ENCODE results near the gene TPD52L2.

Gene TPD52L2

DNA sequence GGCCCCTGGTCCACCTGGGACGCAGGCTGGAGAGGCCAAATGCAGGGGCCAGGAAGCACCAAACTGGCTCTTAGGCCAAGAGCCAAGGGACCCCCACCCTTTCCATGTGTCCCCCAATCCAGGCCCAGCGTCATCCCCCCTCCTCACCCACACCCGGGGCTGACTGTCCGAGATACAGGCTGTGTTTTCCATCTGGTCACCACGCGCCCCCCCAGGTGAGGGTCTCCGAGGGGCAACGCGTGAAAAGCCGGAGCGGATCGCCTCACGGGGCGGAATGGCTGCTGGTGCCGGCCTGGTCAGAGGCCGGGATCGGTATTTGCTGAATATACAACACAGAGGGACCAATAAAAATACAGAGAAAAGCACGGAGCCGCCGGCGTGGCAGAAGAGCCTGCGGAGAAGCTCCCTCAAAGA lies 9.0 kb upstream of the TPD52L2 start:
- H3K36me3 ChIP-seq (ENCODE audit: control insufficient read depth, insufficient read depth, low read length) = no peaks in the 10 kb centered on the region
- H3K4me3 ChIP-seq (replicated peaks; ENCODE audit: low read depth, low read length) = no peak overlapping the region
- DNase-seq (ENCODE audit: extremely low read depth, insufficient read length) = no peak
- TF ChIP-seq, protein P1, sequence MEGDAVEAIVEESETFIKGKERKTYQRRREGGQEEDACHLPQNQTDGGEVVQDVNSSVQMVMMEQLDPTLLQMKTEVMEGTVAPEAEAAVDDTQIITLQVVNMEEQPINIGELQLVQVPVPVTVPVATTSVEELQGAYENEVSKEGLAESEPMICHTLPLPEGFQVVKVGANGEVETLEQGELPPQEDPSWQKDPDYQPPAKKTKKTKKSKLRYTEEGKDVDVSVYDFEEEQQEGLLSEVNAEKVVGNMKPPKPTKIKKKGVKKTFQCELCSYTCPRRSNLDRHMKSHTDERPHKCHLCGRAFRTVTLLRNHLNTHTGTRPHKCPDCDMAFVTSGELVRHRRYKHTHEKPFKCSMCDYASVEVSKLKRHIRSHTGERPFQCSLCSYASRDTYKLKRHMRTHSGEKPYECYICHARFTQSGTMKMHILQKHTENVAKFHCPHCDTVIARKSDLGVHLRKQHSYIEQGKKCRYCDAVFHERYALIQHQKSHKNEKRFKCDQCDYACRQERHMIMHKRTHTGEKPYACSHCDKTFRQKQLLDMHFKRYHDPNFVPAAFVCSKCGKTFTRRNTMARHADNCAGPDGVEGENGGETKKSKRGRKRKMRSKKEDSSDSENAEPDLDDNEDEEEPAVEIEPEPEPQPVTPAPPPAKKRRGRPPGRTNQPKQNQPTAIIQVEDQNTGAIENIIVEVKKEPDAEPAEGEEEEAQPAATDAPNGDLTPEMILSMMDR (IDR thresholded peaks at IDR 0.05; ENCODE audit: insufficient read depth, low read length, poor library complexity, severe bottlenecking) = no peak
- H3K27me3 ChIP-seq (replicated peaks; ENCODE audit: control insufficient read depth, insufficient read depth, low read length) = no peaks in the 10 kb centered on the region

DNA sequence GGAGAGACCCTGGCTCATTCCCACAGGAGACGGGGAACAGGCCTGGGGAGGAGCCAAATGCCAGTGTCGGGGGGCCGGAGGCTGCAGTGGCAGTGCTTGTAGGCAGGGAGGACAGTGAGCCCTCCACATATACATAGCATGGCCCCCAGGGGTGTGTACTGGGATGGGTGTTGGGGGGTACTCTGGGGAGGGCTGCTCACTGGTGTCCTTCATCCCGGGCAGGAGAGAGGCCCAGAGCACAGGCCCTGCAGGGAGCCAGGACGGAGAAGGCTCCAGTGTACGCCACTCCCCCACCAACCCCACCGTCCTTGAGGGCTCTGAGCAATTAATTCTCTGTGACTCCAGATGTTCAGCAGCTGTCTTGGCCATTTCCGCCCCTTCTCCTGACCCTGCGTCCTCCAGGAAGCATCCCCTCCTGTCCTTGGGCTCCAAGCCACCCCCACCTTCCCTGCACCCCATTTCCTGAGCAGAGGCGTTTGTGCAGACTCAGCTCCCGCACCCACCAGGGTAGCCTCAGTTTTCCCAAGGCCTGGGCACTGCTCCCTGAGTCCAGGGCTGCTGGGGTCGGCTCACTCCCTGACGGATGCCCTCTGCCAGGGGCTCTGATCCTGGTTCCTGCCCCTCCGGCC lies 7.2 kb upstream of the TPD52L2 start:
- TF ChIP-seq, protein P1 (IDR thresholded peaks at IDR 0.05; ENCODE audit: insufficient read depth, low read length, poor library complexity, severe bottlenecking) = no peak
- DNase-seq (ENCODE audit: extremely low read depth, insufficient read length) = no peak
- Histone ChIP-seq H3K27me3 (replicated peaks; ENCODE audit: control insufficient read depth, insufficient read depth, low read length) (no peaks in the 10 kb centered on the region), H3K4me3 (replicated peaks; ENCODE audit: low read depth, low read length) (no peak overlapping the region), H3K36me3 (ENCODE audit: control insufficient read depth, insufficient read depth, low read length) (peaks cover 9% of the 10 kb centered on the region)

DNA sequence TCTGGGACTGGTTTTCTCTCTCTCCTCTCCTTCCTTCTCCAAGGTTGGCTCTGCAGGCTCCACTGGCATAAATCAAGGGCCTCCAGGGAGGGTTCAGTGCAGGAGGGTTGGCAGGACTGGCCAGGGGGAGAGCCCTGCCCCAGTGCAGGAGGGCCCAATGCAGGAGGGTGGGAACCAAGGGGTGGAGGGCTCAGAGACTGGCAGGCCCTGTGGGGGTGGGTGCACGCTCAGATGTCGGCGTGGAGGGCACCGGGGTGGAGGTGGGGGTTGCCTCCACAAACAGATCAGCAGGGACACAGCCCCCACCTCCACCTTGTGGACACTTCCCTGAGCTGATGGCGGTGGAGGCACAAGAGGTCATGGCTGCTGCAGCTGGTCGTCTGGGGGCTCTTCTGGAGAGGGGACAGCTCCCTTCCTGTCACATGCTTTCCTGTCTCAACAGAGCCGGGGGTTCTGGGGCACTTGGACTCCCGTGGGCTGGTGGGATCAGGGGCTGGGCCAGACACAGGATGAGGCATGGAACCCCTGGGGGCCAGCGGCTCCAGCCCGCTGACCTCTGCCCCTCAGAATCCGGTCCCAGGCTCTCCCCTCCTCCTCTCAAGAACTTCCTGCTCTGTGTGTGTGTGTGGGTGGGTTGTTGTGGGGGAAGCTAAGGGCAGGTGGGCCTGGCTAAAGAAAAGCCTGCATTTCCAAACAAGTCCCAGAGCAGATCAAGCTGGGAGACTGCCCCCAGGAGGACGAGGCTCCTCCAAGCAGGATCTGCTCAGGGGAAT lies 6.5 kb upstream of the TPD52L2 start:
- H3K27me3 ChIP-seq (replicated peaks; ENCODE audit: control insufficient read depth, insufficient read depth, low read length) = no peaks in the 10 kb centered on the region
- no peak overlapping the region for H3K4me3 ChIP-seq (replicated peaks; ENCODE audit: low read depth, low read length)
- TF ChIP-seq, protein P1 (IDR thresholded peaks at IDR 0.05; ENCODE audit: insufficient read depth, low read length, poor library complexity, severe bottlenecking) = no peak
- DNase-seq (ENCODE audit: extremely low read depth, insufficient read length) = no peak
- H3K36me3 ChIP-seq (ENCODE audit: control insufficient read depth, insufficient read depth, low read length) = peaks cover 9% of the 10 kb centered on the region

DNA sequence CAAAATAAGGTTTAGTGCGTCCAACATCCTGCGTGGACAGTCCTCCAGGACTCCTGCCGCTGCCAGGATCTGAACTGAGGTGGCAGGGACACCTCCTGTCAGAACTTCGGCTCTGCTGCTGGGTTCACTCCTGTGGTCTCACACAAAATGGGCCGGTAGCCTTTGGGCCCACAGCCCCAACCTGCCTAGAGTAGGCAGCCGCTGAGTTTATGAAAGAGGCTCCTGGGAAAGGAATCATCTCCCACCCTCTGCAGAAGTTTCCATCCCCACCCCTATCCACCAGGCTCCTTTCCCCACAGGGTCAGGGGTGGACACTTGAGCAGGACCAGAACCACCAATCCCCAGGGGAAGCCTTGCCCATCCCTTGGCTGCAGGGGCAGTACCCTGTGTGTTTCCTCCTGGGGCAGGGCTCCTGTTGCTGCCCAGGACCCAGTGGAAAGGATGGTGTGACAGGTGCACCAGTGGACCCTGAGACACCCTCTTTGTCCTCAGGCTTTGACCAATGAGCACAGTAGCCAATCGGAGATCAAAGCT lies 5.8 kb upstream of the TPD52L2 start:
- TF ChIP-seq, protein P1 (IDR thresholded peaks at IDR 0.05; ENCODE audit: insufficient read depth, low read length, poor library complexity, severe bottlenecking) = no peak
- H3K4me3 ChIP-seq (replicated peaks; ENCODE audit: low read depth, low read length) = no peak overlapping the region
- no peaks in the 10 kb centered on the region for H3K27me3 ChIP-seq (replicated peaks; ENCODE audit: control insufficient read depth, insufficient read depth, low read length)
- no peak for DNase-seq (ENCODE audit: extremely low read depth, insufficient read length)
- peaks cover 9% of the 10 kb centered on the region for H3K36me3 ChIP-seq (ENCODE audit: control insufficient read depth, insufficient read depth, low read length)

DNA sequence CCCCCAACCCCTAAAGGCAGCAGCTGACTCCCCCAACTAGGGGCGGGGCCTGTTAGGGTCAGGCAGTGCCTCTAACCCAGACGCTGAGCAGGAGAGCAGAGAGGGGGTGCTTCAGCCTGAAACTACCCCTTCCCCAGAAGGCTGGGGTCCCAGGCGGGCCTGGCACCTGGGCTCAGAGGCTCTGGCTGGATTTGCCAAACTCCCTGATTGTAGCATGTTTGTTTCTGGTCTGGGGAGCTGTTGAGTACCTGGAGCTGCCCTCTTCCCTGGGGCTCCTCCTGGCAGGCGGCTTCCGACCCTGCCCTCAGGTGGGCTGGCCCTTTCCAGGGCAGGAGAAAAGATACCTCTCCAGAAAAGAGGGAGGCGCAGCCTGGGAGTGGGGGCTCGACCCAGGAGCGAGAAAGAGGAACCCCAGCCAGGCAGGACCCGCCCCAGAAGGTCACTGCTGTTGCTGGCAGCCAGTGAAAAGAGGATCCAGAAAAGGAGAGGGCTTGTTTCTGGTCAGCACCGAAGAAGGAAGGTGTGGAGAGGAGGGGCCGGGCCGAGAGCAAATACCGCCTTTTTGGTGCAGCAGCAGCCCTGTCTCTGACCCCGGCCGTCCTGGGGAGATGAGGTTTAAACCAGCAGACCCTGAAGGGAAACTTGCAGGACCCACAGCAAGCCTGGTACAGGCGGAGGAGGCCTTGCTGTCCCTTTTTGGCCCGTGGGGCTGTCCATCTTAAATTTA lies 4.6 kb upstream of the TPD52L2 start:
- Histone ChIP-seq H3K27me3 (replicated peaks; ENCODE audit: control insufficient read depth, insufficient read depth, low read length) (no peaks in the 10 kb centered on the region), H3K36me3 (ENCODE audit: control insufficient read depth, insufficient read depth, low read length) (peaks cover 9% of the 10 kb centered on the region), H3K4me3 (replicated peaks; ENCODE audit: low read depth, low read length) (no peak overlapping the region)
- TF ChIP-seq, protein P1 (IDR thresholded peaks at IDR 0.05; ENCODE audit: insufficient read depth, low read length, poor library complexity, severe bottlenecking) = no peak
- no peak for DNase-seq (ENCODE audit: extremely low read depth, insufficient read length)
